Upper lobe of left lung (tissue), 6 donors: ENCODE results near the gene TGFBR3. TPM values are rescaled to one million over a fixed set of nuclear protein-coding genes. Genes with fewer than 3 reads are reported as not detected.

Experiments
- ATAC-seq, 2 donors: fragments of 200-7000 bp; cut with Tn5 transposase; one replicate each; pipeline ENCODE4 v1.9.1; 2022; ENCODE audit warnings: mild to moderate bottlenecking in 2 of 2, moderate library complexity in 2 of 2; ENCODE audit not compliant: low FRiP score in 2 of 2
- DNase-seq, 2 donors: peaks; one replicate each; pipeline ENCODE4 v3.0.0-alpha.2; 2019 to 2020
- H3K27ac ChIP-seq, 4 donors: fragments of 200-600 bp; sonication (generic); one replicate each; pipeline ENCODE4 v1.5.1; 2016 to 2019
- H3K27me3 ChIP-seq, 4 donors: fragments of 200-600 bp; sonication (generic); one replicate each; pipeline ENCODE4 v1.5.1; 2017 to 2019
- H3K36me3 ChIP-seq, 4 donors: fragments of 200-600 bp; sonication (generic); one replicate each; pipeline ENCODE4 v1.5.1; 2016 to 2019
- H3K4me1 ChIP-seq, 4 donors: fragments of 200-600 bp; sonication (generic); one replicate each; pipeline ENCODE4 v1.5.1; 2018 to 2019
- H3K4me3 ChIP-seq, 4 donors: fragments of 200-600 bp; sonication (generic); one replicate each; pipeline ENCODE4 v1.5.1; 2017 to 2019; ENCODE audit warnings: mild to moderate bottlenecking in 2 of 4, moderate library complexity in 1 of 4
- H3K9me3 ChIP-seq, 4 donors: fragments of 200-600 bp; sonication (generic); one replicate each; pipeline ENCODE4 v1.5.1; 2018 to 2019
- EP300 ChIP-seq, 4 donors: sonication (generic); formaldehyde crosslinking; IDR thresholded peaks; one replicate each; pipeline ENCODE4 v1.5.1; 2017; ENCODE audit warnings: antibody characterized with exemption in 4 of 4, control low read depth in 2 of 4
- POLR2A ChIP-seq, 4 donors: fragments of 450-650 bp; IDR thresholded peaks; one replicate each; pipeline ENCODE4 v1.5.1; 2016 to 2017; ENCODE audit warnings: antibody characterized with exemption in 4 of 4, mild to moderate bottlenecking in 2 of 4
- POLR2AphosphoS5 ChIP-seq, 2 donors: sonication (generic); formaldehyde crosslinking; IDR thresholded peaks; one replicate each; pipeline ENCODE4 v1.5.1; 2017; ENCODE audit warnings: antibody characterized with exemption in 2 of 2
- WGBS, 2 donors: methylation state at CpG; one replicate each; pipeline ENCODE4 v1.1.5; 2017 to 2018; 5-methylcytosine and 5-hydroxymethylcytosine counted together
- total RNA-seq, 6 donors: library from RNA; depleted of rRNA in 4 of 6; stranded (reverse); fragments of >200 nt in 4 of 6; gene quantifications; one replicate each; pipeline versions ENCODE4 v1.1.0 to v1.2.1, GENCODE V29; 2016 to 2021
- TF ChIP-seq, protein P1 (sequence below), 6 experiments: fragments of 450-650 bp in 4 of 6; fragments of 200-600 bp in 2 of 6; sonication (generic) in 2 of 6; IDR thresholded peaks; one replicate each; pipeline ENCODE4 v1.5.1; 2016 to 2019; ENCODE audit warnings: antibody characterized with exemption in 6 of 6
- donor health status: DM: no; HTN: no; CAD: no; lungs with moderate emphysema.
- donor health status: DM: no; HTN: yes; CAD: no; lungs with severe emphysema.

The TGFBR3 gene
- 10 to 100 TPM; 33.5 to 78.3 (median 57.1) TPM for total RNA-seq

DNA sequence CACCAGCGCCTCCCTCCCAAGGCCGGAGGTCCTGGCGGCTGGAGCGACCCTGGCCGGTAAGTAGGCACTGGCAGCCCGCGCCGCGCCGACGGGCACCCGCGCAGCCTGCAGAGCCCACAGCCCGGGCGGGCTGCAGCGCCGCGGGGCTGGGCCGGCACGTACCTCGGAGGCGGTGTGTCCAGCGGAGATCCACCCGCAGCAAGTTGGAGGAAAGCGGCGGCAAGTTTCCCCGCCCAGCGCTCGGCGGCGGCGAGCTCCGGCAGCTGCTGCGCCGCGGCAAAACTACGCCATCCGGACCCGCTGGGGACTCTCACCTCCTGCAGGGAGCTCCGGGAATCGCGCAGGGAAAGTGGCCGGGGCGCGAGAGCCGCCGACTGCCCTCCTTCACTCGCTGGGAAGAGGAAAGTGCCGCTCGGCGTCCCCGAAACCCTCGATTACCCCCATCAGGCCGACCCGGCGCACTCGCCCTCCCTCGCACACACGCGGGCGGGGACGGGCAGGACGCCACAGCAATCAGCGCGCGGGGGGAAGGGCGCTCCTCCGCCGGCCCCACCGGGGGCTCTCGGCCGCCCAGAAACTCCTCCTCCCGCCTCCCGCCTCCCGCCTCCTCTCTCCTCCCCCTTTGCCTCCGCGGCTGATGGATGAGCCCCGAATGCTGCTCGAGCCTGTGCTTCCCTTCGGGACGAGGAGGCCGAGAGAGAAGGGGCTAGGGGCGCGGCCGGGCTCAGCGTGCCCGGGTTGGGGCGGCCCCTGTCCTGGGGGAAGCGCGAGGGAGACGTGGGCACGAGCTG lies at the start of gene TGFBR3:
TGFBR3 (minus strand) TSS at position 436 of the 791 bp plus-strand sequence. CDS start 24,620 bp downstream, outside the sequence.
- peak; percentile 95 to 97 for ATAC-seq
- no peaks in the 10 kb centered on the region for H3K27me3 ChIP-seq
- 0 to 1% methylated on average over 17 to 68 of the region's 92 CpGs for WGBS, 2 donors

DNA sequence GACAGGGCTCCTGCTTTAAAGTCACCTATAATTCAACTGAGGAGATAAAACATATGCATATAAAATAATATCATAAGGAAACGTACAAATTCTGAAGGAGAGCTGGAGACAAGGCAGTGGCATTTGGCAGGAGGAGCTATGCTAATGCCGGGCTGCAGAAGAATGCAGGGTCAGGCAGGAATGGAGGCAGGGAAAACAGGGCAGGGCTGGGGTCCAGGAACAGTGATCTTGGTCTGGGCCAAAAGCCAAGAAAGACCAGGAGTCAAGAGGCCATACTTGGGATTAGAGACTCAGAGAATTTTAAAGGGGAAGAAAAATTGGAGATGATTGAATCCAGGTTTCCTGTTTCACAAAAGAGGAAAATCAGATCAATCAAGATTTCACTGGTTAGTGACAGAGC lies 43.3 kb upstream of the TGFBR3 start:
- DNase-seq (peak in 1 of 2 donors; percentile 47), ATAC-seq (peak in 1 of 2 donors; percentile 62)
- WGBS, 2 donors, result 29 to 30% methylated on average over 2 of the region's 2 CpGs

More for the DNA sequence above, at the start of gene TGFBR3:
- H3K27ac ChIP-seq, result peak within 1 kb of the TSS; percentile 89 to 95 (median 94)
- H3K36me3 ChIP-seq, result no peaks in the 10 kb centered on the region
- H3K4me3 ChIP-seq, result peak within 1 kb of the TSS; percentile 83 to 91 (median 86)
- DNase-seq, result peak; percentile 88 to 97
- no peaks in the 10 kb centered on the region for H3K9me3 ChIP-seq
- H3K4me1 ChIP-seq, result peaks cover 13 to 37% (median 21%) of the 10 kb centered on the region in 4 donors
- peak; percentile 75 to 96 for TF ChIP-seq POLR2AphosphoS5 (IDR thresholded peaks at IDR 0.05)
- TF ChIP-seq POLR2A (IDR thresholded peaks at IDR 0.05), result peak in 3 of 4 donors; percentile 66 to 81 (median 73)
- TF ChIP-seq, protein P1, sequence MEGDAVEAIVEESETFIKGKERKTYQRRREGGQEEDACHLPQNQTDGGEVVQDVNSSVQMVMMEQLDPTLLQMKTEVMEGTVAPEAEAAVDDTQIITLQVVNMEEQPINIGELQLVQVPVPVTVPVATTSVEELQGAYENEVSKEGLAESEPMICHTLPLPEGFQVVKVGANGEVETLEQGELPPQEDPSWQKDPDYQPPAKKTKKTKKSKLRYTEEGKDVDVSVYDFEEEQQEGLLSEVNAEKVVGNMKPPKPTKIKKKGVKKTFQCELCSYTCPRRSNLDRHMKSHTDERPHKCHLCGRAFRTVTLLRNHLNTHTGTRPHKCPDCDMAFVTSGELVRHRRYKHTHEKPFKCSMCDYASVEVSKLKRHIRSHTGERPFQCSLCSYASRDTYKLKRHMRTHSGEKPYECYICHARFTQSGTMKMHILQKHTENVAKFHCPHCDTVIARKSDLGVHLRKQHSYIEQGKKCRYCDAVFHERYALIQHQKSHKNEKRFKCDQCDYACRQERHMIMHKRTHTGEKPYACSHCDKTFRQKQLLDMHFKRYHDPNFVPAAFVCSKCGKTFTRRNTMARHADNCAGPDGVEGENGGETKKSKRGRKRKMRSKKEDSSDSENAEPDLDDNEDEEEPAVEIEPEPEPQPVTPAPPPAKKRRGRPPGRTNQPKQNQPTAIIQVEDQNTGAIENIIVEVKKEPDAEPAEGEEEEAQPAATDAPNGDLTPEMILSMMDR (IDR thresholded peaks at IDR 0.05), result peak; percentile 36 to 89 (median 70)
- peak in 1 of 4 donors; percentile 66 for TF ChIP-seq EP300 (IDR thresholded peaks at IDR 0.05)

GRCh38 chr1:91928026-91928425 lies 42.1 kb upstream of the TGFBR3 start:
- peaks cover 3 to 20% (median 9%) of the 10 kb centered on the region in 4 donors for H3K4me1 ChIP-seq
- TF ChIP-seq, protein P1 (IDR thresholded peaks at IDR 0.05), result no peak
- no peak for TF ChIP-seq POLR2AphosphoS5 (IDR thresholded peaks at IDR 0.05)
- H3K4me3 ChIP-seq, result no peak overlapping the region
- H3K9me3 ChIP-seq, result no peaks in the 10 kb centered on the region
- no peaks in the 10 kb centered on the region for H3K36me3 ChIP-seq
- DNase-seq, result no peak
- H3K27me3 ChIP-seq, result peaks cover 0 to 7% (median 0%) of the 10 kb centered on the region in 4 donors
- no peak overlapping the region for H3K27ac ChIP-seq
- WGBS, 2 donors, result 65 to 74% methylated on average over 2 of the region's 2 CpGs
- ATAC-seq, result no peak

More for the DNA sequence above, 43.3 kb upstream of the TGFBR3 start:
- Histone ChIP-seq H3K4me3 (no peak overlapping the region), H3K27me3 (peaks cover 0 to 7% (median 0%) of the 10 kb centered on the region in 4 donors), H3K4me1 (peaks cover 3 to 20% (median 9%) of the 10 kb centered on the region in 4 donors), H3K36me3 (no peaks in the 10 kb centered on the region), H3K27ac (no peak overlapping the region), H3K9me3 (no peaks in the 10 kb centered on the region)
- TF ChIP-seq EP300 (IDR thresholded peaks at IDR 0.05) (no peak), POLR2AphosphoS5 (IDR thresholded peaks at IDR 0.05) (no peak), POLR2A (IDR thresholded peaks at IDR 0.05) (no peak)
- TF ChIP-seq, protein P1 (IDR thresholded peaks at IDR 0.05), result no peak

DNA sequence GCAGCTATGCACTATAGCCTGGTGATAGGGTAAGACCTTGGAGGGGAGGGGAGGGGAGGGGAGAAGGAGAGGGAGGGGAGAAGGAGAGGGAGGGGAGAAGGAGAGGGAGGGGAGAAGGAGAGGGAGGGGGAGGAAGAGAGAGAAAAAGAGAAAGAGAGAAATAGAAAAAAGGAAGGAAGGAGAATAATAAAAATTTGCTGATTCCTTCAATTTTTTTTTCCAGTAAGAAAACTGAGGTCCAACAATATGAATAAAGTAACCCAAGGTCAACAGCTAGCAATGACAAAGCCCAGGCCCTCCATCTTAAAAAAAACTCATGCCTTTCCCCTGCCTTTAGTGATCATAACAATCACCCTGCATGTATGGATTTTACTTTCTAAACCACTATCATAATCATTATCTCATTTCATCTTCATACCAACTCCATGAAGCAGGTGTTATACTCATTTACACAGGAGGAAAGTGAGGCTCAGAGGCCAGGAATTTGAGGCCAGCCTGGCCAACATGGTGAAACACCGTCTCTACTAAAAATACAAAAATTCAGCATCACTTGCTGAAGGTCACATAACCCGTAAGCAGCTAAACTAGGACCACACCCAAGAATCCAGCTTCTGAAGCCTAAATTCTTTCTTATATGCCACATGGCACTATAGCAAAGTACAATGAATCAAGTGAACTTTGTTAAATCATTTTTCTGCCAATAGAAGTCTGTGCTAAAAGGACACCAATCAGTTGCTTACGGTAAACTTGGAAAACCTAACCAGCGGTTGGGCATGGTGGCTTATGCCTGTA lies 39.9 kb upstream of the TGFBR3 start:
- ATAC-seq, result no peak
- peaks cover 3 to 20% (median 9%) of the 10 kb centered on the region in 4 donors for H3K4me1 ChIP-seq
- DNase-seq, result no peak
- 87 to 97% methylated on average over 4 of the region's 4 CpGs for WGBS, 2 donors
- peaks cover 0 to 7% (median 0%) of the 10 kb centered on the region in 4 donors for H3K27me3 ChIP-seq
- H3K4me3 ChIP-seq, result no peak overlapping the region
- no peak overlapping the region for H3K27ac ChIP-seq
- H3K9me3 ChIP-seq, result no peaks in the 10 kb centered on the region
- no peaks in the 10 kb centered on the region for H3K36me3 ChIP-seq
- no peak for TF ChIP-seq EP300 (IDR thresholded peaks at IDR 0.05)

DNA sequence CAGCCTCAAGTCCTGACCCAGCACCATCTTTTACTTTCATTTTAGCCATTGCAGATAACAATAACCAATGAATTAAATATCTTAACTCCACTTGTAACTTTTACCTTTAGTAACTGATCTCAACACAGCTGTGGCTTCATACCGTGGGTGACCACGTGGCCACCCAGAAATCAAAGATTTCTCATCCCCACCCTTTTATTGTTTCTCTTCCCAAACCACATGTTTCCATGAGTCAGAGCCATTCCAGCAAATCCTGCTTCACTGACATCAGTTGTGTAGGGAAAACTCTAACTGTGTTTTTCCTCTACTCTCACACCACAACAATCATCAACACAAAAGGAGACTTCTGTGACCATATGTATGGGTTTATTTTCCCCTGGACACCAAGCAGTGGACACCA lies 38.2 kb upstream of the TGFBR3 start:
- whole genome bisulfite sequencing, 2 donors, result 84 to 86% methylated on average over 2 of the region's 2 CpGs
- DNase-seq (no peak), ATAC-seq (peak in 1 of 2 donors; percentile 62)
- peaks cover 2 to 13% (median 6%) of the 10 kb centered on the region in 4 donors for H3K4me1 ChIP-seq
- no peaks in the 10 kb centered on the region for H3K36me3 ChIP-seq
- H3K4me3 ChIP-seq, result no peak overlapping the region
- no peak overlapping the region for H3K27ac ChIP-seq
- H3K9me3 ChIP-seq, result no peaks in the 10 kb centered on the region
- TF ChIP-seq, protein P1 (IDR thresholded peaks at IDR 0.05), result no peak
- TF ChIP-seq POLR2AphosphoS5 (IDR thresholded peaks at IDR 0.05), result no peak
- TF ChIP-seq POLR2A (IDR thresholded peaks at IDR 0.05), result no peak
- TF ChIP-seq EP300 (IDR thresholded peaks at IDR 0.05), result no peak
- no peaks in the 10 kb centered on the region for H3K27me3 ChIP-seq
